Liver (tissue), 9 donors: ENCODE results near the gene POMGNT1. TPM values are rescaled to one million over a fixed set of nuclear protein-coding genes. Genes with fewer than 3 reads are reported as not detected.

Source experiments
- DNase-seq: peaks from one replicate; pipeline ENCODE4 v3.0.0-alpha.2; 2017; ENCODE audit warnings: low spot score
- H3K27ac ChIP-seq, 2 donors: one replicate each; pipeline ENCODE4 v1.7.0; 2013; ENCODE audit warnings: inconsistent platforms in 2 of 2, low read length in 2 of 2, control low read depth in 1 of 2, low read depth in 1 of 2, mild to moderate bottlenecking in 1 of 2
- H3K27me3 ChIP-seq, 4 donors: one replicate each; pipeline versions ENCODE4 v1.6.1 to v1.7.0; 2013; ENCODE audit warnings: low read length in 3 of 4, inconsistent platforms in 1 of 4, mild to moderate bottlenecking in 1 of 4, moderate library complexity in 1 of 4; ENCODE audit not compliant: control insufficient read depth in 4 of 4, insufficient read depth in 4 of 4
- H3K36me3 ChIP-seq, 4 donors: one replicate each; pipeline versions ENCODE4 v1.6.1 to v1.7.0; 2013; ENCODE audit warnings: low read length in 3 of 4, mild to moderate bottlenecking in 3 of 4, low read depth in 1 of 4, moderate library complexity in 1 of 4; ENCODE audit not compliant: control insufficient read depth in 4 of 4, insufficient read depth in 3 of 4
- H3K4me1 ChIP-seq, 4 donors: one replicate each; pipeline versions ENCODE4 v1.6.1 to v1.7.0; 2013; ENCODE audit warnings: low read length in 3 of 4, mild to moderate bottlenecking in 3 of 4, moderate library complexity in 1 of 4; ENCODE audit not compliant: control insufficient read depth in 4 of 4, insufficient read depth in 4 of 4
- H3K4me3 ChIP-seq, 3 donors: one replicate each; pipeline versions ENCODE4 v1.6.1 to v1.7.0; 2013; ENCODE audit warnings: low read length in 3 of 3, control low read depth in 1 of 3, low read depth in 1 of 3, mild to moderate bottlenecking in 1 of 3
- H3K9ac ChIP-seq, 2 donors: one replicate each; pipeline ENCODE4 v1.7.0; 2013; ENCODE audit warnings: low read length in 2 of 2, mild to moderate bottlenecking in 2 of 2, moderate library complexity in 2 of 2, control low read depth in 1 of 2, low read depth in 1 of 2
- H3K9me3 ChIP-seq, 4 donors: one replicate each; pipeline versions ENCODE4 v1.6.1 to v1.7.0; 2013; ENCODE audit warnings: low read length in 3 of 4; ENCODE audit not compliant: control insufficient read depth in 4 of 4
- ATF3 ChIP-seq: IDR thresholded peaks from 2 replicates; pipeline ENCODE4 v1.6.1; 2016; ENCODE audit warnings: antibody characterized with exemption
- CTCF ChIP-seq: fragments of 150-350 bp; IDR thresholded peaks from 2 replicates; pipeline ENCODE4 v1.5.1; 2017; ENCODE audit warnings: improper control_type of control experiment, low read depth, low read length; ENCODE audit not compliant: missing input control
- EGR1 ChIP-seq, 2 donors: IDR thresholded peaks; 2 replicates each; pipeline ENCODE4 v1.6.1; 2016 to 2018; ENCODE audit warnings: antibody characterized with exemption in 2 of 2, low read depth in 2 of 2
- FOXA1 ChIP-seq: IDR thresholded peaks from 2 replicates; pipeline ENCODE4 v1.6.1; 2016; ENCODE audit warnings: antibody characterized with exemption
- FOXA2 ChIP-seq: IDR thresholded peaks from 2 replicates; pipeline ENCODE4 v1.6.1; 2016; ENCODE audit warnings: antibody characterized with exemption
- GABPA ChIP-seq, 2 donors: IDR thresholded peaks in 1 of 2; conservative IDR thresholded peaks in 1 of 2; 2 replicates each; pipeline ENCODE4 v1.6.1; 2016; ENCODE audit warnings: antibody characterized with exemption in 2 of 2, mild to moderate bottlenecking in 1 of 2, moderate library complexity in 1 of 2
- HNF4A ChIP-seq, 2 donors: conservative IDR thresholded peaks; 2 replicates each; pipeline ENCODE4 v1.6.1; 2016; ENCODE audit warnings: antibody characterized with exemption in 2 of 2, mild to moderate bottlenecking in 2 of 2
- HNF4G ChIP-seq: IDR thresholded peaks from 2 replicates; pipeline ENCODE4 v1.6.1; 2016; ENCODE audit warnings: antibody characterized with exemption
- JUND ChIP-seq, 2 donors: IDR thresholded peaks; 2 replicates each; pipeline ENCODE4 v1.6.1; 2016; ENCODE audit warnings: antibody characterized with exemption in 2 of 2
- MAX ChIP-seq: IDR thresholded peaks from 2 replicates; pipeline ENCODE4 v1.6.1; 2016; ENCODE audit warnings: antibody characterized with exemption
- NR2F2 ChIP-seq: IDR thresholded peaks from 2 replicates; pipeline ENCODE4 v1.6.1; 2016; ENCODE audit warnings: antibody characterized with exemption
- RAD21 ChIP-seq, 2 donors: IDR thresholded peaks; 2 replicates each; pipeline ENCODE4 v1.6.1; 2016; ENCODE audit warnings: antibody characterized with exemption in 2 of 2, mild to moderate bottlenecking in 2 of 2
- REST ChIP-seq: IDR thresholded peaks from 2 replicates; pipeline ENCODE4 v1.6.1; 2016; ENCODE audit warnings: antibody characterized with exemption, mild to moderate bottlenecking
- RXRA ChIP-seq, 2 donors: IDR thresholded peaks; 2 replicates each; pipeline ENCODE4 v1.6.1; 2017 to 2018; ENCODE audit warnings: antibody characterized with exemption in 2 of 2, mild to moderate bottlenecking in 1 of 2
- SP1 ChIP-seq: IDR thresholded peaks from 2 replicates; pipeline ENCODE4 v1.6.1; 2018; ENCODE audit warnings: antibody characterized with exemption, mild to moderate bottlenecking
- TAF1 ChIP-seq: conservative IDR thresholded peaks from 2 replicates; pipeline ENCODE4 v1.6.1; 2016; ENCODE audit warnings: antibody characterized with exemption, mild to moderate bottlenecking
- YY1 ChIP-seq: IDR thresholded peaks from 2 replicates; pipeline ENCODE4 v1.6.1; 2016; ENCODE audit warnings: antibody characterized with exemption, mild to moderate bottlenecking
- ZBTB33 ChIP-seq: IDR thresholded peaks from 2 replicates; pipeline ENCODE4 v1.6.1; 2016; ENCODE audit warnings: antibody characterized with exemption
- WGBS: extraction: QIAGEN DNeasy Blood & Tissue Kit; methylation state at CpG from one replicate; pipeline ENCODE4 v1.1.7; 2013; 5-methylcytosine and 5-hydroxymethylcytosine counted together
- polyA plus RNA-seq, 2 donors: library from polyadenylated mRNA; stranded (reverse) in 1 of 2; unstranded in 1 of 2; fragments of 200-250 nt in 1 of 2; fragments of >200 nt in 1 of 2; fragmentation: Nextera tagmentation in 1 of 2; extraction: Ambion mirVana in 1 of 2; gene quantifications; one replicate each; pipeline versions ENCODE4 v1.2.1 to v1.2.3, GENCODE V29; 2013 to 2015
- total RNA-seq, 2 donors: library from RNA; depleted of rRNA; stranded (reverse); fragments of >200 nt; gene quantifications; one replicate each; pipeline ENCODE4 v1.2.3, GENCODE V29; 2014
- donor health status: healthy.
- donor health status: healthy.
- donor health status: healthy.
- donor health status: healthy.
- donor health status: healthy.

The POMGNT1 gene
- total and polyA plus RNA-seq, 4 donors = 10.3 to 32.0 (median 31.0) TPM

GRCh38 chr1:46190539-46190938 lies 7.7 kb downstream of the POMGNT1 start:
- WGBS = 87% methylated on average over 3 of the region's 3 CpGs

More at GRCh38 chr1:46190539-46190938, 7.7 kb downstream of the POMGNT1 start:
- Histone ChIP-seq H3K4me1 (peaks cover 3 to 25% (median 14%) of the 10 kb centered on the region in 4 donors), H3K27ac (no peak overlapping the region), H3K9me3 (no peaks in the 10 kb centered on the region), H3K4me3 (no peak overlapping the region), H3K9ac (no peak overlapping the region), H3K36me3 (peaks cover 11 to 35% (median 24%) of the 10 kb centered on the region in 4 donors), H3K27me3 (no peaks in the 10 kb centered on the region)
- no peak for DNase-seq
- TF ChIP-seq GABPA (IDR thresholded peaks at IDR 0.05 in 1 of 2, conservative IDR thresholded peaks at IDR 0.05 in 1 of 2) (no peak), REST (no peak), ZBTB33 (no peak), TAF1 (no peak), RXRA (IDR thresholded peaks at IDR 0.05) (no peak), EGR1 (IDR thresholded peaks at IDR 0.05; ENCODE audit: low read depth in 2 of 2) (no peak), MAX (no peak), FOXA1 (no peak), ATF3 (no peak), JUND (IDR thresholded peaks at IDR 0.05) (no peak), NR2F2 (no peak), HNF4A (conservative IDR thresholded peaks at IDR 0.05) (no peak), CTCF (no peak), HNF4G (no peak), YY1 (no peak), SP1 (no peak), FOXA2 (no peak), RAD21 (IDR thresholded peaks at IDR 0.05) (no peak)
